KOPT-K1 (cell line): ENCODE measurements around the gene APOA4.
"Not testable (repeated sequence)": the region's sequence is repeated elsewhere in the genome, so short reads cannot be mapped to it uniquely, and the experiment has no call there.

Source experiments
- H3K27ac ChIP-seq: fragments of 200-600 bp; sonication (generic); 2 replicates; pipeline ENCODE4 v1.5.1; 2016; ENCODE audit warnings: antibody characterized with exemption, mild to moderate bottlenecking, low read depth, low read length; ENCODE audit not compliant: poor library complexity, severe bottlenecking
- H3K36me3 ChIP-seq: fragments of 200-600 bp; sonication (generic); 2 replicates; pipeline ENCODE4 v1.5.1; 2017; ENCODE audit warnings: antibody characterized with exemption, mild to moderate bottlenecking, low read length, moderate library complexity; ENCODE audit not compliant: insufficient read depth
- H3K9me3 ChIP-seq: fragments of 200-600 bp; sonication (generic); 2 replicates; pipeline ENCODE4 v1.5.1; 2017; ENCODE audit warnings: antibody characterized with exemption, low read length, mild to moderate bottlenecking; ENCODE audit not compliant: insufficient read depth, poor library complexity, severe bottlenecking

APOA4 gene

DNA sequence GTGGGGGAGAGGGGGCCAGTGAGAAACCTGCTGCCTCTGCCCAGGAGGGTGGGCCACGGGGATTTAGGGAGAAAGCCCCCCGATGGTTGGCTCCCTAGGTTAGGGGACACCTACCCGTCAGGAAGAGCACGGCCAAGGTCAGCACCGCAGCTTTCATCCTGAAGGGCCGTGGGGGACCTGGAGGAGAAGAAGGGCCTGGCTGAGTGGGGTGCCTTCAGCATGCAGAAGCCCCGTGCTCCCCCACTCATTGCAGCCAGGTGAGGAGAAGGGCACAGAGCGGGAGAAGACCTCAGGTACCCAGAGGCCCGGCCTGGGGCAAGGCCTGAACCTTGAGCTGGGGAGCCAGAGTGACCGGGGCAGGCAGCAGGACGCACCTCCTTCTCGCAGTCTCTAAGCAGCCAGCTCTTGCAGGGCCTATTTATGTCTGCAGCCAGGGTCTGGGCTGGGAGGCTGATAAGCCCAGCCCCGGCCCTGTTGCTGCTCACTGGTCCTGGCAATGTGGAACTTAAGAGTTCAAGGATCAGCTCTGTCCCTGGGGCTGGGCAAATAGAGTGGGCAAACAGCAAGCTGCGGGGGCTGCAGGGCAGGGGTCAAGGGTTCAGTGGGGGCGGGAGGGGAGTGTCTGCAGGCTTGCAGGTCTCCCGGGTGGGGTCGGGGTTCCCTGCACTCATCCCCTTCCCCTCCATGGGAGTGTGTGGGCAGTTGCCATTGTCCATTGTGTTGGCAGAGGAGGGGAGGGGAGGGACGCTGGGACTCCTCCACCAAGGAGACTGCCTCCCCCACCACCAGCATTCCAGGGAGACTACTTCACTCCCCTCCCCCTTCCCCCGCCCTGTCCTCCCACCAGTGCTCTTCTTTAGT is 14.4 kb upstream of the APOA4 start, which contains the start of gene APOA1:
TSS of gene APOA1 (minus strand) at position 392 of the 861 bp plus-strand sequence. CDS start at position 157, 235 bp downstream.
- H3K9me3 ChIP-seq, result no peaks in the 10 kb centered on the region
- H3K27ac ChIP-seq, result no peak within 1 kb of the TSS
- no peaks in the 10 kb centered on the region for H3K36me3 ChIP-seq

DNA sequence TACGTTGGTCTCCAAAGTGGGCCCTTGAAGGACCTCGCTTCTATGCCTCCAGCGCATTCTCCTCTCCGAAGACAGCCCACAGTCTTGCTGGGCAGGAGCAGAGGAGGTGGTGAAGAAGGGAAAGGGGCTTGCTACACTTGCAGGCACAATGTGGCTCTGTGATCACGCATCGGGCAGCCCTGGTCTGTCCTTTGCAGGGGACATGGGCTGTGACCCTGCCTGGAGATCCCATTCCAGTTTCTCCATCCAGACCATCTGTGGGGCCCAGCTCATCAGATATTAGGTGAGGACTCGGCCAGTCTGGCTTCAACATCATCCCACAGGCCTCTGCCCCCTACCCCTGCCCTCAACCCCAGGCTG is 13.5 kb upstream of the APOA4 start:
- Histone ChIP-seq H3K9me3 (no peaks in the 10 kb centered on the region), H3K36me3 (no peaks in the 10 kb centered on the region), H3K27ac (no peak overlapping the region)

DNA sequence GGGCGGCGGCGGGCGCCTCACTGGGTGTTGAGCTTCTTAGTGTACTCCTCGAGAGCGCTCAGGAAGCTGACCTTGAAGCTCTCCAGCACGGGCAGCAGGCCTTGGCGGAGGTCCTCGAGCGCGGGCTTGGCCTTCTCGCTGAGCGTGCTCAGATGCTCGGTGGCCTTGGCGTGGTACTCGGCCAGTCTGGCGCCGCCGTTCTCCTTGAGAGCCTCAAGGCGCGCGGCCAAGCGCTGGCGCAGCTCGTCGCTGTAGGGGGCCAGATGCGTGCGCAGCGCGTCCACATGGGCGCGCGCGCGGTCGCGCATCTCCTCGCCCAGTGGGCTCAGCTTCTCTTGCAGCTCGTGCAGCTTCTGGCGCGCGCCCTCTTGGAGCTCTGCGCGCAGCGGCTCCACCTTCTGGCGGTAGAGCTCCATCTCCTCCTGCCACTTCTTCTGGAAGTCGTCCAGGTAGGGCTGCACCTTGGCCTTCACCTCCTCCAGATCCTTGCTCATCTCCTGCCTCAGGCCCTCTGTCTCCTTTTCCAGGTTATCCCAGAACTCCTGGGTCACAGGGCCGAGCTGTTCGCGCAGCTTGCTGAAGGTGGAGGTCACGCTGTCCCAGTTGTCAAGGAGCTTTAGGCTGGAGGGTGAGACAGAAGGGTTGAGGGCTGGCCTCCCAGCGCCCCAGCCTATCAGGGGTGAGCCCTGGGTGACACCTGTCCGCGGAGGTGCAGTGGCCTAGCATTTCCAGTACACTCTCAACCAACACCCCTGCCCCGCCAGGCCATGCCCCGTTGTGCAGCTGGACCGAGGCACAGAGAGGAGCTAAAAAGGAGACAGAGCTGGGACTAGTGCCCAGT is 12.9 kb upstream of the APOA4 start:
- no peaks in the 10 kb centered on the region for H3K36me3 ChIP-seq
- H3K9me3 ChIP-seq, result no peaks in the 10 kb centered on the region
- H3K27ac ChIP-seq, result no peak overlapping the region

DNA sequence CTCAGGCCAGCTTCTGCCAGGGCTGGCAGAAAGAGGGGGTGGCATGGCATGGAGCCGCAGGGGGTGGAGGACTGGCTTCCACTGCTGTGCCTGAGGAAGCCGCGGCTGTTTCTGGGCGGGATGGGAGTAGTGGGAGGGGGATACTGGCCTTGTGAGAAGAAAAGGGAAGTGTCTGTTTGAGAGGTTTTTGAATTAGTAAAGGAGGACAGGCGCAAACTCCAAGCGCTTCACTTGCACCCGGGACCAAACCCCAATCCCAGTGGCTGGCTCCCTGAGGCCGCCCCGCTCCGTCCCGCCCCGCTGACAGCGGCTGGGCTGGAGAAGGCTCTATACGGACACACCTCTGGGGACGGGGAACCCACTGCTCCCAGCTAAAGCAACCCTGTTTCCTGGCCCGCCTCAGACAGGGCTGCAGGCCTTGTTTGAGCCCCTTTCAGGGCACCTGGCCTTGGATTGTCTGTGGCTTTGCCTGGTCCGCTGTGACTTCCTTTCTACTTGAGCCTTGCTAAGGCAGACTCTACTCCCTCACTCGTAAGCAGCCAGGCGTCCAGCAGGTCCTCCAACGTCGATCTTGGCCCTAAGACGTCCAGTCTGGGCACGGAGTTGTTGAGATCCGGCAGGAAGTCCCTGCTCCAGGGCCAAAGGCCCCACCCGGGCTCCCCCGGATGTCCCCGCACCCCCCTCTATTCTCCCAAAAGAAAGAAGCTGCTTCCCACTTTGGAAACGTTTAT is 12.1 kb upstream of the APOA4 start:
- H3K36me3 ChIP-seq, result no peaks in the 10 kb centered on the region
- H3K27ac ChIP-seq, result no peak overlapping the region
- no peaks in the 10 kb centered on the region for H3K9me3 ChIP-seq

DNA sequence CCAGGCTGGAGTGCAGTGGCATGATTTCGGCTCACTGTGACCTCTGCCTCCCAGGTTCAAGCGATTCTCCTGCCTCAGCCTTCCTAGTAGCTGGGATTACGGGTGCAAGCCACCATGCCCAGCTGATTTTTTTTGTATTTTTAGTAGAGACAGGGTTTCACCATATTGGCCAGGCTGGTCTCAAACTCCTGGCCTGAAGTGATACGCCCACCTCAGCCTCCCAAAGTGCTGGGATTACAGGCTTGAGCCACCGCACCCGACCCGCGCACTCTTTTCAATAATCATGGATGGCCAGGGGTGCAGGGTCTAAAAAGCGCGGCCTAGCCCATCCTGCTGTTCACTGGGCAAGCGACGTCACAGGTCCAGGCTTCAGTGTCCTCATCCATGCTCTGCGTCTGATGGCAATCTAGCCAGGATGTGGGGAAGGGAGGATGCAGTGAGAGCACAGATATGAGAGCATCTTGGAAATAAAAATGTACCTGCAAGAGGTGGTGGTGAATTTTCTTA is 11.5 kb upstream of the APOA4 start:
- not testable (repeated sequence) for H3K27ac ChIP-seq, H3K36me3 ChIP-seq, H3K9me3 ChIP-seq

DNA sequence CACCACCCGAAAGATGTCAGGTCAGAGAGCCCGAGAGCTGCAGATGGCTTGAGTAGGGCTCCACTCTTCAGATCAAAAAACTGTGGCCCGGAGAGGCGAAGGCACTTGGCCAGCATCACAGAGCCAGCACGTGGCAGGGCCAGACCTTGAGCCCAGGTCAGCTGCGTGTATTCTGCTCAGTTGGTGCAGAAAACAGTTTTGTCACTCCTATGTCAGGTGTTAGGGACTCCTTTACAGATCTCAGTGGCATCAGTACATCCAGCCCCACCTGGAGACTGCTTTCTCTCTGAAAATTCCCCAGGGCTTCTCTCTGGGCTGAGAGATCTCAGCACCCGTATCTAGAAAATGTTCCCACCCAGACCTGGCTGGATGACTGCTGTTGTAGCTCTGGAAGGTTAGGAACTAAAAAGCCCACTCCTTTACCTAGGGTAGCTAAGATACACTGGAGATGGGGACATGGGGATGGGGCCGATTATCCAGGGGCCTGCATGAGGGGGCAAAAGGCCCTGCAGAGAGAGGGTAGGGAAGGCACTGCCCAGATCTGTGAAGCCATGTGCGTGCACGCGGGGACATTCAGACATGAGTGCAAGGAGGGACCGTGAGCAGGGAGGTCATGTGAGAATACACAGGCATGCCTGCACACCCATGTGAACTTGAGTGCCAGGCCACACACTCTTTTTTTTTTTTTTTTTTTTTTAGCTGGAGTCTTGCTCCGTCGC is 10.9 kb upstream of the APOA4 start:
- Histone ChIP-seq H3K27ac (no peak overlapping the region), H3K9me3 (no peaks in the 10 kb centered on the region)

DNA sequence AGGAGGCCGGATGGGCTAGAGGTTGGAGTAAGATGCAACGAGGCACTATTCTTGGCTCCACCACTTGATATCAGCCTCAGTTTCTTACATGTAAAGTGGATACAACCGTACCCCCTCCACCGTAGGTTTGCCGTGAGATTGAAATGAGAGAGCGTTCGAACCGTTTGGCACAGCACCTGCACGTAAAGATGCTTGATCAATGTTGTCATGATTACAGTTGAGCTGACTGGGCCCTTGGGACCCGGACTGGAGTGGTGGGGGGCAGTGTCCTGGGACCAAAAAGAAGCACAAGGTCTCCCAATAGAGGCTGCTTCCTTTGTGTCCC is 10.3 kb upstream of the APOA4 start:
- Histone ChIP-seq H3K9me3 (no peaks in the 10 kb centered on the region), H3K27ac (no peak overlapping the region), H3K36me3 (no peaks in the 10 kb centered on the region)

More for the DNA sequence above, 10.9 kb upstream of the APOA4 start:
- no peaks in the 10 kb centered on the region for H3K36me3 ChIP-seq

DNA sequence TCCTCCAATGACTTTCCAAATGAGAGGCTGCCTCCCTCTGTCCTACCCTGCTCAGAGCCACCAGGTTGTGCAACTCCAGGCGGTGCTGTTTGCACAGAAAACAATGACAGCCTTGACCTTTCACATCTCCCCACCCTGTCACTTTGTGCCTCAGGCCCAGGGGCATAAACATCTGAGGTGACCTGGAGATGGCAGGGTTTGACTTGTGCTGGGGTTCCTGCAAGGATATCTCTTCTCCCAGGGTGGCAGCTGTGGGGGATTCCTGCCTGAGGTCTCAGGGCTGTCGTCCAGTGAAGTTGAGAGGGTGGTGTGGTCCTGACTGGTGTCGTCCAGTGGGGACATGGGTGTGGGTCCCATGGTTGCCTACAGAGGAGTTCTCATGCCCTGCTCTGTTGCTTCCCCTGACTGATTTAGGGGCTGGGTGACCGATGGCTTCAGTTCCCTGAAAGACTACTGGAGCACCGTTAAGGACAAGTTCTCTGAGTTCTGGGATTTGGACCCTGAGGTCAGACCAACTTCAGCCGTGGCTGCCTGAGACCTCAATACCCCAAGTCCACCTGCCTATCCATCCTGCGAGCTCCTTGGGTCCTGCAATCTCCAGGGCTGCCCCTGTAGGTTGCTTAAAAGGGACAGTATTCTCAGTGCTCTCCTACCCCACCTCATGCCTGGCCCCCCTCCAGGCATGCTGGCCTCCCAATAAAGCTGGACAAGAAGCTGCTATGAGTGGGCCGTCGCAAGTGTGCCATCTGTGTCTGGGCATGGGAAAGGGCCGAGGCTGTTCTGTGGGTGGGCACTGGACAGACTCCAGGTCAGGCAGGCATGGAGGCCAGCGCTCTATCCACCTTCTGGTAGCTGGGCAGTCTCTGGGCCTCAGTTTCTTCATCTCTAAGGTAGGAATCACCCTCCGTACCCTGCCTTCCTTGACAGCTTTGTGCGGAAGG is 9.5 kb upstream of the APOA4 start:
- Histone ChIP-seq H3K27ac (no peak overlapping the region), H3K36me3 (no peaks in the 10 kb centered on the region)

DNA sequence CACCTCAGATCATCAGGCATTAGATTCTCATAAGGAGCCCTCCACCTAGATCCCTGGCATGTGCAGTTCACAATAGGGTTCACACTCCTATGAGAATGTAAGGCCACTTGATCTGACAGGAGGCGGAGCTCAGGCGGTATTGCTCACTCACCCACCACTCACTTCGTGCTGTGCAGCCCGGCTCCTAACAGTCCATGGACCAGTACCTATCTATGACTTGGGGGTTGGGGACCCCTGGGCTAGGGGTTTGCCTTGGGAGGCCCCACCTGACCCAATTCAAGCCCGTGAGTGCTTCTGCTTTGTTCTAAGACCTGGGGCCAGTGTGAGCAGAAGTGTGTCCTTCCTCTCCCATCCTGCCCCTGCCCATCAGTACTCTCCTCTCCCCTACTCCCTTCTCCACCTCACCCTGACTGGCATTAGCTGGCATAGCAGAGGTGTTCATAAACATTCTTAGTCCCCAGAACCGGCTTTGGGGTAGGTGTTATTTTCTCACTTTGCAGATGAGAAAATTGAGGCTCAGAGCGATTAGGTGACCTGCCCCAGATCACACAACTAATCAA is 8.8 kb upstream of the APOA4 start:
- H3K27ac ChIP-seq, result no peak overlapping the region
- no peaks in the 10 kb centered on the region for H3K9me3 ChIP-seq
- H3K36me3 ChIP-seq, result no peaks in the 10 kb centered on the region

More for the DNA sequence above, 9.5 kb upstream of the APOA4 start:
- H3K9me3 ChIP-seq, result no peaks in the 10 kb centered on the region

DNA sequence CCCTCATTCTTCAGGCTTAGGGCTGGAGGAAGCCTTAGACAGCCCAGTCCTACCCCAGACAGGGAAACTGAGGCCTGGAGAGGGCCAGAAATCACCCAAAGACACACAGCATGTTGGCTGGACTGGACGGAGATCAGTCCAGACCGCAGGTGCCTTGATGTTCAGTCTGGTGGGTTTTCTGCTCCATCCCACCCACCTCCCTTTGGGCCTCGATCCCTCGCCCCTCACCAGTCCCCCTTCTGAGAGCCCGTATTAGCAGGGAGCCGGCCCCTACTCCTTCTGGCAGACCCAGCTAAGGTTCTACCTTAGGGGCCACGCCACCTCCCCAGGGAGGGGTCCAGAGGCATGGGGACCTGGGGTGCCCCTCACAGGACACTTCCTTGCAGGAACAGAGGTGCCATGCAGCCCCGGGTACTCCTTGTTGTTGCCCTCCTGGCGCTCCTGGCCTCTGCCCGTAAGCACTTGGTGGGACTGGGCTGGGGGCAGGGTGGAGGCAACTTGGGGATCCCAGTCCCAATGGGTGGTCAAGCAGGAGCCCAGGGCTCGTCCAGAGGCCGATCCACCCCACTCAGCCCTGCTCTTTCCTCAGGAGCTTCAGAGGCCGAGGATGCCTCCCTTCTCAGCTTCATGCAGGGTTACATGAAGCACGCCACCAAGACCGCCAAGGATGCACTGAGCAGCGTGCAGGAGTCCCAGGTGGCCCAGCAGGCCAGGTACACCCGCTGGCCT is 7.2 kb upstream of the APOA4 start:
- Histone ChIP-seq H3K27ac (no peak overlapping the region), H3K36me3 (no peaks in the 10 kb centered on the region), H3K9me3 (no peaks in the 10 kb centered on the region)

DNA sequence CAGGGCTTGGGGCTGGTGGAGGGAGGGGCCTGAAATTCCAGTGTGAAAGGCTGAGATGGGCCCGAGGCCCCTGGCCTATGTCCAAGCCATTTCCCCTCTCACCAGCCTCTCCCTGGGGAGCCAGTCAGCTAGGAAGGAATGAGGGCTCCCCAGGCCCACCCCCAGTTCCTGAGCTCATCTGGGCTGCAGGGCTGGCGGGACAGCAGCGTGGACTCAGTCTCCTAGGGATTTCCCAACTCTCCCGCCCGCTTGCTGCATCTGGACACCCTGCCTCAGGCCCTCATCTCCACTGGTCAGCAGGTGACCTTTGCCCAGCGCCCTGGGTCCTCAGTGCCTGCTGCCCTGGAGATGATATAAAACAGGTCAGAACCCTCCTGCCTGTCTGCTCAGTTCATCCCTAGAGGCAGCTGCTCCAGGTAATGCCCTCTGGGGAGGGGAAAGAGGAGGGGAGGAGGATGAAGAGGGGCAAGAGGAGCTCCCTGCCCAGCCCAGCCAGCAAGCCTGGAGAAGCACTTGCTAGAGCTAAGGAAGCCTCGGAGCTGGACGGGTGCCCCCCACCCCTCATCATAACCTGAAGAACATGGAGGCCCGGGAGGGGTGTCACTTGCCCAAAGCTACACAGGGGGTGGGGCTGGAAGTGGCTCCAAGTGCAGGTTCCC is 6.5 kb upstream of the APOA4 start, which contains the start of gene APOC3:
TSS of gene APOC3 (plus strand) at position 383 of the 659 bp plus-strand sequence. CDS start 676 bp downstream, outside the sequence.
- no peaks in the 10 kb centered on the region for H3K9me3 ChIP-seq

DNA sequence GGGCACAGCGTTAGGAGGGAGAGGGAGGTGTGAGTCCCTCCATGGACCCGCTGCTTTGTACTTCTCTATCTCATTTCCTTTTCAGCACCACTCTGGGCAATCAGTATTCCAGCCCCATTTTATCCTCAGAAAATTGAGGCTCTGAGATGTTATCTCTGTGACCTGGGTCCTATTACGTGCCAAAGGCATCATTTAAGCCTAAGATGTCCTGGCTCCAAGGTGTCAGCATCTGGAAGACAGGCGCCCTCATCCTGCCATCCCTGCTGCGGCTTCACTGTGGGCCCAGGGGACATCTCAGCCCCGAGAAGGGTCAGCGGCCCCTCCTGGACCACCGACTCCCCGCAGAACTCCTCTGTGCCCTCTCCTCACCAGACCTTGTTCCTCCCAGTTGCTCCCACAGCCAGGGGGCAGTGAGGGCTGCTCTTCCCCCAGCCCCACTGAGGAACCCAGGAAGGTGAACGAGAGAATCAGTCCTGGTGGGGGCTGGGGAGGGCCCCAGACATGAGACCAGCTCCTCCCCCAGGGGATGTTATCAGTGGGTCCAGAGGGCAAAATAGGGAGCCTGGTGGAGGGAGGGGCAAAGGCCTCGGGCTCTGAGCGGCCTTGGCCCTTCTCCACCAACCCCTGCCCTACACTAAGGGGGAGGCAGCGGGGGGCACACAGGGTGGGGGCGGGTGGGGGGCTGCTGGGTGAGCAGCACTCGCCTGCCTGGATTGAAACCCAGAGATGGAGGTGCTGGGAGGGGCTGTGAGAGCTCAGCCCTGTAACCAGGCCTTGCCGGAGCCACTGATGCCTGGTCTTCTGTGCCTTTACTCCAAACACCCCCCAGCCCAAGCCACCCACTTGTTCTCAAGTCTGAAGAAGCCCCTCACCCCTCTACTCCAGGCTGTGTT is 5.8 kb upstream of the APOA4 start:
- H3K36me3 ChIP-seq, result no peaks in the 10 kb centered on the region
- H3K9me3 ChIP-seq, result no peaks in the 10 kb centered on the region
- H3K27ac ChIP-seq, result no peak overlapping the region

More for the DNA sequence above, 6.5 kb upstream of the APOA4 start, which contains the start of gene APOC3:
- H3K27ac ChIP-seq, result no peak within 1 kb of the TSS
- H3K36me3 ChIP-seq, result no peaks in the 10 kb centered on the region
